Activated CD4-positive, alpha-beta T cell treated with anti-CD3 and anti-CD28 coated beads, Interleukin-2, amount 50 U/mL, for 24 hours (primary cell): ENCODE measurements around the gene RAMP1.
"Not testable (repeated sequence)": the region's sequence is repeated elsewhere in the genome, so short reads cannot be mapped to it uniquely, and the experiment has no call there.

Source experiments
- DNase-seq, 2 donors: peaks; one replicate each; pipeline ENCODE4 v3.0.0-alpha.2; 2020; ENCODE audit warnings: low read depth in 1 of 2, low spot score in 1 of 2

Gene RAMP1

DNA sequence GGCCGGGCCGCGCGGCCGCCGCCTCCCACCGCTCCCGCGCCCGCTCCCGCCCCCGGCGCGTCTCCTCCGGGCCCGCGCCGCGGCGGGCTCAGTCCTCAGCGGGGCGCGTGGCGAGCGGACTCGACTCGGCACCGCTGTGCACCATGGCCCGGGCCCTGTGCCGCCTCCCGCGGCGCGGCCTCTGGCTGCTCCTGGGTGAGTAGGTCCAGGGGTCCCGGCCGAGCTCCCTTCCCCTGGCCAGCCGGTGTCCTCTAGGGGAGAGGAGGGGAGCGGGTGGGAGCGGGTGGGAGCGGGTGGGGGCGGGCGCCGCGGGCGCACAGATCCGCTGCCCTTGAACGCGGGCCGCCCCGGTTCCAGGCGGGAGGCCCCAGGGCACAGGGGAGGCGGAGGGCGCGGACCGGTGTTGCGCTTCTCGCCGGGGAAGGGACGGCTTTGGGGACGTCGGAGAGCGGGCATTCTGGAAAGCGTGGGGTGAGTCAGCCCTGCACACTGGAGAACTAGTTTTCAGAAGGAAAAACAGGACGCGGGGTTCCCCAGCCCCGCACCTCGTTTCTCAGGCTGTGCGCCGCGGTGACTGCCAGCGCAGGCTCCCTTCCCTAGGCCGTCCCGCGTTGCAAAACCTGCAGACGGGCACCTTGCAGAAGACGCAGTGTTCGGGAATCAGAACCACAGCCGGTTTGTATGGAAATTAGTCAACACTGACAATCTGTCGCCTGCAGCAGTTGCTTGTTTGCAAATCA is at the start of gene RAMP1:
Gene RAMP1, plus strand, starts transcription at position 91 of the 740 bp plus-strand sequence. Its CDS starts 53 bp downstream, at position 144.
- no peak for DNase-seq

DNA sequence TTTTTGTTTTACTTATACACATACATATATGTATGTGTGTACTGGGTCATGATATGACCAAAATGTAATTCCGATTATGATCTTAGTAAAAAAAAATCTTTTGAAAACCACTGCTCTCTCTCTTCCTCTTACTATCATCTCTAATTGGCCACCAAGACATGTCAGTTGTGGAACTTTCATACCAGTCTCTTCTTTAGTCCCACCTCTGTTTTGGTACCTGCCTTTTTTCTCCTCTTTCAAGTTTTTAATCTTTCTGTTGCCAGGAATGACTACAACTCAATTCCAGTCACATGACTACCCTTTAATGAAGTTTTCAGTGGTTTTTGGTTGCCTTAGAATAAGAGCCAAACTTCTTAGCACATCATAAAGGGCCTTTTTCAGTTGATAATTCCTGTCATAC is 43.8 kb upstream of the RAMP1 start:
- no peak for DNase-seq

DNA sequence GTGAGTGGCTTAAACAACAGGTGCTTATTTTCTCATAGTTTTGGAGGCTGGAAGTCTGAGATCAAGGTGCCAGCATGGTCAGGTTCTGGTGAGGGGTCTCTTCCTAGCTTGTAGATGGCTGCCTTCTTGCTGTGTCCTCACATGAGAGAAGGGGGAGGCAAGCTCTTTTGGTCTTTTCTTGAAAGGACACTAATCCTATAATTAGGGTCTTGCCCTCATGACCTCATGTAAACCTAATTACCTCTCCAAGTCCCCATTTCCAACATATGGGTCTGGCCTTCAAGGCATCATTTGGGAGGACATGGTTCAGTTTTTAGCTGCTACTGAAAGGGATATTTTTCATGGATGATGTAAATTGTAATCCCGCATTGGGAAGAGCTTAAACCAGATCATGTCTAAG is 42.9 kb upstream of the RAMP1 start:
- DNase-seq: no peak

DNA sequence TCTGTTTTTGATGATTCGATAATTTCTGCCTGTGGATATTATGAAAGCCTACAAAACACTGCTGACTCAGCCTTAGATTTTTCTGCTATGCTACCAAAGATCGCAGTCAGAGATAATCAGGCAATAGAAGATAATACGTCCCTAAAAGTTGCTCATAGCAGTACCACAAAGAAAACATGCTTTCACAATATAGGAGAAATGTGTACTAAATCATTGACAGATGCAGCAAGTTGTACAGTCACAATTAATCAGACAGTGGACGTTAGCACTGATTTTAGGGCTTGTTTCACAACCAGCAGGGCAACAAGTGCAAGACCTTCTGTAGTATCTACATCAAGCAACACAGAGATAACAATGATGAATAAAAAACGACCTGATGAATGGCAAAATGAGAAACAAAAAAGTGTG is 41.4 kb upstream of the RAMP1 start:
- no peak for DNase-seq

DNA sequence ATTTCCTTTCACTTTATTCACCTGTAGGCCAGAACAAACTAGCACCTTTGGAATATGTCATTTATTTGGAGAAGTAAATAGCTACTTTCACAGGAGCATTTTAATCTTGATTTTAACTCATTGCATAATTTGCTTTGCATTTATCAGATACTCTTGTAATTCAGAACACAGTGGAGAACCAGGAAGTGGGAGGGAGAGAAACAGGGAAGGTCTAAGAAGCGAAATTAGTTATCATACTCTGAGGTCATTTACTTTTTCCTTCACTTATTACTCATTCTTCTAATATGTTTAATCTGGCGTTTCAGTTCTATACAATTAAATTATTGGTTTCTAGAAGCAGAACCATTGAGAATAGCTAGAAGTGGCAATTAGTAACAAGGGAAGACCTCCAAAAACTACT is 40.2 kb upstream of the RAMP1 start:
- no peak for DNase-seq

DNA sequence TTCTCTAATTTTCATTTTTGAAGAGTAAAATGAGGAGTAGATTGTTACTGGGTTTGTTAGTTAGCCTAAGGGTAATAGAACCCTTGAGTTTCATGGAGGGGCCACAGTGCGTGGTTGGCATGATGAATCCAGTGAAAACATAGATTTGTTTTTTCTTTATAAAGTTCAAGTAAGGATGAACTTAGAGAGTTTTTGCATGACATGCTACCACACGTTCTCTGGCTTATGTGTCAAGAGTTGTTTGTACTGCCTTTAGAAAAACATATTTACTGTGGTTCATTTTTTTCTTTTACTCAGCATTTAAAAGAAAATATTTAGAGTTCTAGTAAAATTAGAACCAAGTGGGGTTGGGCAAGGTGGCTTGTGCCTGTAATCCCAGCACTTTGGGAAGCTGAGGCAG is 39.0 kb upstream of the RAMP1 start:
- DNase-seq: no peak

DNA sequence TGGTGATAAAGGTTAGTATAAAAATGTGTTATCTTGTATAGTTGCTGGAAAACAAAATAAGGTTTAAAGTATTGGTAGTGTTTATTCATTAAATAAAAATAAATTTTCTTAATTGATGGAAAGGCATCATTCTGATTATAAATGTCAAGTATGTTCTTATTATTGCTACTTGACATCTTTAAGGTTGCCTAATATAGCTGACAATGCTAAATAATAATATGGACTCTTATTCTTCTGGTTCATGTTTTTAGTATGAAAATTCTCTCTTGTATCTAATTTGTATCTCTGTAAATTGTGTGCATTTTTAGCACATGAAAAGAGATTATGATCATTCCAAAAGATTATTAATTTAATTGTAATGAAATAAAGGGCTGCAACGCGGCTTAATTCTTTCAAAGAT is 35.9 kb upstream of the RAMP1 start:
- DNase-seq: no peak

DNA sequence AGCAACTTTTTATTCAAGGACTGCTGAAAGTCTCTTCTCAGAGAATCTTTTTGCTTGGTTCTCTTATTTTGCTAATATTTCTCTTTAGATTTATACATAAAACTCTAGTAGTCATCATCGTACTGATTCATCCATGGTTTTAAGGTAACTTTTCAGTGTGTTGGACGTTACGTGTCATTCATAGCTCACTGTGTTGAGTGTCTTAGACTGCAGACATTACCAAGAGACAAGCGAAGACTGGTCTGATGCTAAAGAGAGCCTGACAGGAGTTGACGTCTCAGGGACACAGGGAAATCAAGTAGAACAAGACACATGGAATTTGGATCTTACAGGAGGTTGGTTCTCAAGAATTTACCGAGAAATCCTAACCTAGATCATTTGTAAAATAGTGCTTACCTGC is 35.3 kb upstream of the RAMP1 start:
- no peak for DNase-seq

DNA sequence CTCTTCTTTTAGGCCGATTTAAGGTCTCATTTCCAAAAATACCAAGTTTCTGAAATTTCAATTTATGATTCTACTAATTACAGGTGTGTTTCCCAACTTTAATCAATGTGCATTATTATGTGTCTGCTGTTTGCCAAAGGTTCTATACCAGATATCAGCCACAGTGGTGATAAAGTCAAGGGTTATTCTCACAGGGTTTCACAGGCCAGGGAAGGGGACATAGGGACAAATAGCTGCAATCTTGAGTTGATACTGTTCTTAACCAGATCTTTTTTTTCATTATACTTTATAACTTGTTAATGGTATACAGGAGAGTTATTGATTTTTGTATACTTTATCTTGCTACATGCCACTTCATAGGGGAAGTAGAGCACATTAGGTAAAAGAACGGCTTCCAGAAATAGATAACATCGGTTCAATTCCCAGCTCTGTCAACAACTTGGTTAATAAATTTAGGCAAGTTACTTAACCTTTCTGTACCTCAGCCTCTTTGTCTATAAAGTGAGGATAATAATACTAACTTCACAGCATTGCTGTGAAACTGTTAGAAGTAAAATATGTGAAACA is 31.9 kb upstream of the RAMP1 start:
- no peak for DNase-seq

DNA sequence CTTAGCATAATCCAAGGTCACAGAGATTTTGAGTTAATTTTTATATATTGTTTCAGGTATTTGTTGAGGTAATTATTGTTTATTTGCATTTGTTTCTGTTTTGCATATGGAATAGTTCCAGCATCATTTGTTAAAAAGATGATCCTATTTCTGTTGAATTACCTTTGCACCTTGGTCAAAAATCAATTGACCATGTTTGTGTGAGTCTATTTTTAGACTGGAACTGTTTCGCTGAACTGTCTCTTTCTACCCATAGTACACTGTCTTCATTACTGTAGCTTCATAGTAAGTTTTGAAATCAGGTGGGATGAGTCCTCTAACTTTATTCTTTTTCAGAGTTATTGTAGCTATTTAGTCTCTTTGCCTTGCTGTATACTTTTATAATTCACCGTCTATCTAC is 28.9 kb upstream of the RAMP1 start:
- DNase-seq: no peak

DNA sequence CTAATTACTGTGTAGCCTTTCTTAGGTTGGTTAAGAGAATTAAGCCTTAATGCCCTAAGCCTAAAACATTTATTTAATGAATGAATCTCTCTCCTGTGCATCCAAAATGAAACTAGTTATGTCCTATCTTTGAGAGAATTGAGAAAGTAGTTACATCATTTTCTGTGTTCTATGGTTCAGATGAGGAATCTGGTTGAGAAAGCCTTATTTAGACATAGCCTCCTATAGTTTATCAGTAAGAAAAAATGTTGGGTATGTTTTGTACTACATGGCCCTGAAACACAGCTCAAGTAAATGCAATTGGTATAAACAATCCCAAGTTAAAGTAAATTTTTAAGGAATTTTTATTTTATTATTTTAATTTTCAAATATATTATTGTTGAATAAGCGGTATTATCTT is 25.9 kb upstream of the RAMP1 start:
- DNase-seq: no peak

DNA sequence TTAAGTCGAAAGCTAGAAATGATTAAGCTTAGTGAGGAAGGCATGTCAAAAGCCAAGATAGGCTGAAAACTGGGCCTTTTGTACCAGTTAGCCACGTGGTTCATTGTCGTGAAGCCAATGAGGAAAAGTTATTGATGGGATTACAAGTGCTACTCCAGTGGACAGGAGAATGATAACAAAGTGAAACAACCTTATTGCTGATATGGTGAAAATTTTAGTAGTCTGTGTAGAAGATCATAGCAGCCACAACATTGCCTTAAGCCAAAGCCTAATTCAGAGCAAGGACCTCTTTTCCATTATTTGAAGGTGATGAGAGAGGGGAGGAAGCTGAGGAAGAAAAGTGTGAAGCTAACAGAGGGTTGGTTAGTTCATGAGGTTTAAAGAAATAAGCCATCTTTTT is 24.1 kb upstream of the RAMP1 start:
- no peak for DNase-seq

DNA sequence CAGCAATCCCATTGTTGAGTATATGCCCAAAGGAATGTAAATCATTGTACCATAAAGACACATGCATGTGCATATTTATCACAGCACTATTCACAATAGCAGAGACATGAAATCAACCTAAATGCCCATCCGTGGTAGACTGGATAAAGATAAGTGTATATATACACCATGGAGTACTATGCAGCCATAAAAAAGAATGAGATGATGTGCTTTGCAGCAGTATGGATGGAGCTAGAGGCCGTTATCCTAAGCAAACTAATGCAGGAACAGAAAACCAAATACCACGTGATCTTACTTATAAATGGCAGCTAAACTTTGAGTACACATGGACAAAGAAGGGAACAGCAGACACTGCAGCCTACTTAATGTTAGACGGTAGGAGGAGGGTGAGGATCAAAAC is 18.4 kb upstream of the RAMP1 start:
- DNase-seq: no peak

DNA sequence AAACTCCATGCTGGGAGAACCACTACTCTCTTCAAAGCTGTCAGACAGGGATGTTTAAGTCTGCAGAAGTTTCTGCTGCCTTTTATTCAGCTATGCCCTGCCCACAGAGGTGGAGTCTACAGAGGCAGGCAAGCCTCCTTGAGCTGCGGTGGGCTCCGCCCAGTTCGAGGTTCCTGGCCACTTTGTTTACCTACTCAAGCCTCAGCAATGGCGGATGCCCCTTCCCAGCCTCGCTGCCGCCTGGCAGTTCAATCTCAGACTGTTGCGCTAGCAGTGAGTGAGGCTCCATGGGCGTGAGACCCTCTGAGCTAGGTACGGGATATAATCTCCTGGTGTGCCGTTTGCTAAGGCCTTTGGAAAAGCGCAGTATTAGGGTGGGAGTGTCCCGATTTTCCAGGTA is 10.5 kb upstream of the RAMP1 start:
- not testable (repeated sequence) for DNase-seq

DNA sequence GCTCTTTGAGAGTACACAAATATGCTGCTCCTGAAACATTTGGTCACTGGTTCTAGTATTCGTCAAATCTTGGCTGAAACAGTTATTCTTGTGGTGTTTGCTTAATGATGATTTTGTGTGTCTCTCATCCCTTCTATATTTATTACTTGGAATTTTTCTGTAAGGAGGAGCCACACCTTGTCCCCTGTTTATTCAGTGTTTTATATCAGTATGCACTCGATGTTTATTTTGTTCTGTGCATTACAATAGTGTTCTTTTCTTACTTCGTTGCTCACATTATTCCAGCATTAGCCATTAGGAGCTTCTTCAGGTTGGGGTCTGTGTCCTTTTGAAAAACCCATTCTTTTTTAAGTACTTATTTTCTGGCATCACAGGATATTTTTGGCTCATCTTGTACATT is 5.1 kb upstream of the RAMP1 start:
- DNase-seq: no peak

DNA sequence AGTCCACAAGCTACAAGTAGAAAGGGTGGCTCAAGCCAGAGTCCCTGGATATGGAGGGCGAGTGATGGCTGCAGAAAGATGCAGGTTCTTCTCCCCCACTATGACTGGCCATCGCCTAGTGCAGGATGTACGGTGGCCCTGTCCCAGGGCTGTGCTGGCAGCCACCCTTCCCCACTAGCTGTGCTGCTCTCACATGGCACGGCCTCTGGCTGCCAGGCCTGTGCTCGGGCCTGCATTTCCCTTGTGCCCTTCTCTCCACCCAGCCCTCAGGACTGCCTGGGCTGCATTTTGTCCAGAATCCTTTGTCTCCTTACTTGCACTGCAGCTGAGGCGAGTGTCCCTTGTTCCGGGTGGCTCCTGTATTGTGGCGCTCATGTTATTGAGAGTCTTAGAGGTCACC is 1.6 kb upstream of the RAMP1 start:
- no peak for DNase-seq

DNA sequence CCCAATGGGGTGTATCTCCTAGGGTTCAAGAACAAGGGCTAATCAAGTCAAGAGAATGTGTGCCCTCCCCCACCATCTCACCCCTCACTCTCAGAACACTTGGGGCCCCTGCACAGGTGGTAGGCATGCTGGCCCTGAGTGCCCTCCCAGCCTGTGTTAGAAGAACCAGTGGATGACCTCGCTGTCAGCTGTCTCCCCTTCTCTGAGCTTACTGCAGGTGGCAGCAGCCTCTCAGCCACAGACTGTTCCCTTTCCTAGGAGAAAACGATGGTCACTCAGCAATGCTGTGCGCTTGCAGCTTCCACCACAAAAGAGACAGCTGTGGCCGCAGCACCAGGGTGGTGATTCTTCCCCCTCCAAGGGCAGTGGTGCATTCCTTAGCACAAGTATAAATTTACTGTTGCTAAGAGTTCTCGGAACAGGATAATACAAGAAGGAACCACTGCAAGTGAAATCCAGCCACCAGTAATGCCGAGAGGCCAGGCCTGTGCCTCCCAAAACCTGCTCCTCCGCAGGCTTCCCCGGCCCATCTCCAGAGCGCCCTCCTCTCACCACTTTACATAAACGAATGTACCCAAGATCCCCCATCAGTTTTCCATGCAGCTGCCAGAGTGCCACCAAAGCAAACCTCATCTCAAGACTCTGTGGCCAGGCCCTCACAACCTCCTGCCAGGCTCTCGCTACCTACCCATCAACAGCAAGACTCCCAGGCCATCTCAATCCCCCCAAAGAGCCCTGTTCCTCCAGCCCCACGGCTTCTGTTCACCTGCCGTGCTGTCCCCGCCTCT is 935 bp upstream of the RAMP1 start:
- DNase-seq: peak in 1 of 2 donors; percentile 30

DNA sequence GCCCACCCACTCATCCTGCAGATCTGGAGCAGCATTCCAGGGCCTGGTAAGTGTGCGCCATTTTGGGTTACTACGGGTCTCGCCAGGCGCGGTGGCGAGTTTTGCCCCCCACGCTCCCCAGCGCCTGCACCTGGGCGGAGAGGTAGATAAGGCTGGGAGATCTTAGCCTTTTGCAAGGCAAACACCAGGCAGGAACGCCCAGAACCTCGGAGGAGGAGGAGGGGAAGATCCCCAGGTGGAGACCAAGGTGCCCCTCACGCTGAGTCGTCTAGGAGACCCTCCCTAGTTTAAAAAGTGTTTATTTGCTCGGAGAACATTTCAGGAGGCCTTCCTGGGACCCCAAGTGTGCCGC is 365 bp upstream of the RAMP1 start:
- DNase-seq: no peak

DNA sequence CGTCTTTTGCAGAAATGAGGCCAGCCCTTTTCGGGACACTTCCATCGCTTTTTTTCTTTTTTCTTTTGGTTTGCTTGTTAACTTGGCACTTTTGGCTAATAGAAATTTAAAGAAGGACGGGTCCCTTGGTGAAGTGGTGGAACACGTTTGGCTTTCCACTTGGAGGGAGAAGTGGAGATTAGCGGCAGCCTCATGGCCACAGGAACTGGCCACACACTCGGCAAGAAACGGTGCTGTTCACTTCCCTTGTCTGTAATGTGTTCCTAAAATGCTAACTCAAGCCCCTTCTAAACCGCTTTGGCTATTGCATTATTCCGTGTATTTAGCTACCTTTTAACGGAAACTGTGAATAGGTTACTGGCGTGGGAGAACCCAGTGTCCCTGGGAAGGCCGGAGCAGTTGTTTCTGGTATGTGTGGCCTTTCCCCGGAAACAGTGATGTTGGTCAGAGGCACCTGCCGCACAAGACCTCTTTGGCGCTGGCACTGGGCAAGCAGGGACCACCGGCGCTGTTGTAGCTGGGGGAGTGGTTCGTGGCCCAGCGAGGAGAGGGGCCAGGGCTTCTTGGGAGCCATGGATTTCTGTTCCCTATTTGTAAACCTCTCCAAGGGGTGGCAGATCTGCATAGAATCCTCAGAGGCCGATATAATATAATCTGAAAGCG is 981 bp downstream of the RAMP1 start:
- DNase-seq: no peak

DNA sequence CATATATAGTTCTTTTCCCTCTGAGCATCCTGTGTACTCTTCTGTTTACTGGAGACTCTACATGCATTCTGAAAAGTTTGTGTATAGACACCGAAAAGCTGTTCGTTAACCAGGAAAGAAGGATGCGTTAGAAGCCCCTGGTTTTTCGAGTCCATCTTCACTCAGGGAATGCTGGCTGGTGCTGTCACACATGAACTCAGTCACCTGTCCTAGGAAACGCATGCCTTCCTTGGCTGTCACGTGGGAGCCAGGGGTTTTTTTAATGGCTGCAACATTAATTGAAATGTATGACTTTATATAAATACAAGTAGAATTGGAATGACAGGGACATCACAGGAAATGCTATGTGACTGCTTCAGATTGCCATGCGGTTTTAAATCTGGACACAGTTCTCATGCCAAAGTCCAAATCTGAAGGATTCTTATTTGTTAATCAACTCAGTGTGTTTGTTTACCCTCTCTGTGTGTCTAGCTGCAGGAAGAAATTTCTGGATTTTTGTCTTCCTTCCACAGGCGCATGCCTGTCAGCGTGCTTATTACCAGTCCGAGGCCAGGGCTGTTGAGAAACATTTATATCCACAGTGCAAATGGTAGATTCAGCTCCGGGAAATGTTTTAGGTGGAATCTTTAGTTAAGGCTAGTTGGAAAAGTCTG is 2.6 kb downstream of the RAMP1 start:
- no peak for DNase-seq

DNA sequence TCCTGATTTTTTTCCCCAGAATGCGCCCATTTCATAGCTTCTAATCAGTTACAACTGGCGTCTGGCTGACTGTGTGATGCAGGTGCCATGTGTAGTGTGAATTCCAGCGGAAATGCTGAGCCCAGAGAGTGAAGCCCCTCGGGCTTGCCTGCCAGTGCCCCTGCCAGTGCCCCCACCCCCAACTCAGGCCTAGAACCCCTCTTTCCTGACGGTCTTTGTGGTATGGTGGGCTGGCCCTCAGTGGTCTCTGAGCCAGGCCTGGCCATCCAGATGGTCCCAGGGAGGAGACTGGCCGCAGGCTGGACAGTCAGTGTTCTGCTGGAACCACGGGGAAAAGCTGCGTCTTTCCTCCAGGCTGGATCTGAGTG is 3.1 kb downstream of the RAMP1 start:
- DNase-seq: no peak

DNA sequence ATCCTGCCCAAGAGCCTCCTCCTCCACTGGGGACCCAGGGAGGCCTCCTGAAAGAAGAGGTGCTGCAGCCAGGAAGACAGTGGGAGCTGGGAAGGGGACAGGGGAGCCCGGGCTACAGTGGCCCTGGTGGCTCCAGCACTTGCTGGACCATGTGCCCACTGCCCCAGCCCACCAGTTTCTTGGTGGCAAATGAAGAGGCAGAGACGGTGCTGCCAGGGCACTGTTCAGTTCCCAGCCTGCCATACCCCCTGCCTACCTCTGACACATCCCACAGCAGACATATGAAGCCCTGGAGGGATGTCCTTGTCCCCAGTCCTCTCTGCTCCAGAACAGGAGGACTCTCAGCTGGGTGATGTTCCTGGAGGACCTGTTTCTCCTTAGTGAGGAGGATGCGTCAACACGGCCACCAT is 3.7 kb downstream of the RAMP1 start:
- no peak for DNase-seq
